SU-DHL-6 (cell line): ENCODE measurements around the gene BTNL2.

Source experiments
- H2AFZ ChIP-seq: fragments of 200-600 bp; sonication (generic); 2 replicates; pipeline ENCODE4 v1.6.1; 2014; ENCODE audit warnings: low read depth, mild to moderate bottlenecking, moderate library complexity, mixed read lengths, antibody characterized with exemption, low read length; ENCODE audit not compliant: severe bottlenecking
- H3F3A ChIP-seq: fragments of 200-600 bp; shearing (Covaris generic); 2 replicates; pipeline ENCODE4 v1.6.0; 2016; ENCODE audit warnings: antibody characterized with exemption, mild to moderate bottlenecking; ENCODE audit not compliant: insufficient read depth
- H3K27ac ChIP-seq: fragments of 200-600 bp; sonication (generic); 2 replicates; pipeline ENCODE4 v1.5.1; 2016; ENCODE audit warnings: low read depth, mild to moderate bottlenecking, low read length, moderate library complexity, mixed read lengths
- H3K27me3 ChIP-seq: fragments of 200-600 bp; sonication (generic), shearing (Covaris generic); 2 replicates; pipeline ENCODE4 v1.6.0; 2014; ENCODE audit warnings: mild to moderate bottlenecking, low read length
- H3K36me3 ChIP-seq: fragments of 200-600 bp; sonication (generic); 2 replicates; pipeline ENCODE4 v1.6.1; 2014; ENCODE audit warnings: mild to moderate bottlenecking, low read length, mixed read lengths
- H3K4me2 ChIP-seq: fragments of 300-600, 200-600 bp; shearing (Covaris generic), sonication (generic); 2 replicates; pipeline ENCODE4 v1.6.0; 2014; ENCODE audit warnings: low read length, low read depth, mild to moderate bottlenecking; ENCODE audit not compliant: poor library complexity, severe bottlenecking
- H3K4me3 ChIP-seq: fragments of 200-600 bp; sonication (generic); 2 replicates; pipeline ENCODE4 v1.5.1; 2014; ENCODE audit warnings: antibody characterized with exemption, low read length, mild to moderate bottlenecking, mixed read lengths; ENCODE audit not compliant: insufficient read depth, poor library complexity, severe bottlenecking
- H3K79me2 ChIP-seq: fragments of 200-600 bp; sonication (generic); 2 replicates; pipeline ENCODE4 v1.6.1; 2014; ENCODE audit warnings: mild to moderate bottlenecking, low read length, moderate library complexity; ENCODE audit not compliant: insufficient read depth
- H3K9ac ChIP-seq: fragments of 200-600 bp; sonication (generic); 2 replicates; pipeline ENCODE4 v1.7.0; 2014; ENCODE audit warnings: mild to moderate bottlenecking, low read length
- H3K9me2 ChIP-seq: fragments of 200-600 bp; sonication (generic); replicated peaks from 2 replicates; pipeline ENCODE4 v1.6.1; 2014; ENCODE audit warnings: low read length; ENCODE audit not compliant: insufficient read depth
- H3K9me3 ChIP-seq: fragments of 200-600 bp; sonication (generic); 2 replicates; pipeline ENCODE4 v1.6.1; 2014; ENCODE audit warnings: low read length, mixed read lengths; ENCODE audit not compliant: insufficient read depth
- H4K20me1 ChIP-seq: fragments of 200-600 bp; sonication (generic); 2 replicates; pipeline ENCODE4 v1.6.1; 2014; ENCODE audit warnings: low read depth, mild to moderate bottlenecking, antibody characterized with exemption, low read length, moderate library complexity, mixed read lengths
- EZH2phosphoT487 ChIP-seq: fragments of 200-600 bp; sonication (generic), shearing (Covaris generic); conservative IDR thresholded peaks from 2 replicates; pipeline ENCODE4 v1.6.1; 2018; ENCODE audit warnings: mild to moderate bottlenecking, antibody characterized with exemption, low read length, moderate library complexity, mixed read lengths
- TF ChIP-seq, protein P1 (sequence below): fragments of 200-600 bp; sonication (generic); IDR thresholded peaks from one replicate; pipeline ENCODE4 v1.5.1; 2017; ENCODE audit warnings: antibody characterized with exemption, mild to moderate bottlenecking, low read length, moderate library complexity; ENCODE audit not compliant: insufficient read depth, poor library complexity, severe bottlenecking

The BTNL2 gene

DNA sequence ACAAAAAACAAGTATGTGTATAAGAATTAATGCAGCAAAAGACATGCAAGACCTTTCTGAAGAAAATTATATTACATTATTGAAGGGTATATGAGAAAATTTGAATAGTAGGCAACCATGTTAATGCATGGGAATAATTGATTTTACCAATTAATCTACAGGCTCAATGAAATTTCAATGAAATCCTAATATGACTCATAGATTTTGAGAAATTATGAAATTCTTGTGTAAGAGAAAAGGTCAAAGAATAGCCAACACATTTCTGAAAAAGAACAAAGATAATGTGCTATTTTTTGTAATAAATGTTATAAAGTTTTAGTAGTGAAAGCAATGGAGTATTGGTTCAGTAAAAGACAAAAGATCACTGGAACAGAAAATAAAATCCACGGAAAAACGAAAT, 53.6 kb downstream of the BTNL2 start:
- Histone ChIP-seq H4K20me1 (no peaks in the 10 kb centered on the region), H3K4me2 (no peak overlapping the region), H3K27ac (no peak overlapping the region), H3F3A (no peaks in the 10 kb centered on the region), H3K9ac (no peak overlapping the region), H3K4me3 (no peak overlapping the region), H2AFZ (no peak overlapping the region), H3K79me2 (no peaks in the 10 kb centered on the region), H3K9me3 (no peaks in the 10 kb centered on the region), H3K27me3 (no peaks in the 10 kb centered on the region), H3K9me2 (no peaks in the 10 kb centered on the region), H3K36me3 (peaks cover 14% of the 10 kb centered on the region)
- no peak for TF ChIP-seq EZH2phosphoT487
- TF ChIP-seq, protein P1, sequence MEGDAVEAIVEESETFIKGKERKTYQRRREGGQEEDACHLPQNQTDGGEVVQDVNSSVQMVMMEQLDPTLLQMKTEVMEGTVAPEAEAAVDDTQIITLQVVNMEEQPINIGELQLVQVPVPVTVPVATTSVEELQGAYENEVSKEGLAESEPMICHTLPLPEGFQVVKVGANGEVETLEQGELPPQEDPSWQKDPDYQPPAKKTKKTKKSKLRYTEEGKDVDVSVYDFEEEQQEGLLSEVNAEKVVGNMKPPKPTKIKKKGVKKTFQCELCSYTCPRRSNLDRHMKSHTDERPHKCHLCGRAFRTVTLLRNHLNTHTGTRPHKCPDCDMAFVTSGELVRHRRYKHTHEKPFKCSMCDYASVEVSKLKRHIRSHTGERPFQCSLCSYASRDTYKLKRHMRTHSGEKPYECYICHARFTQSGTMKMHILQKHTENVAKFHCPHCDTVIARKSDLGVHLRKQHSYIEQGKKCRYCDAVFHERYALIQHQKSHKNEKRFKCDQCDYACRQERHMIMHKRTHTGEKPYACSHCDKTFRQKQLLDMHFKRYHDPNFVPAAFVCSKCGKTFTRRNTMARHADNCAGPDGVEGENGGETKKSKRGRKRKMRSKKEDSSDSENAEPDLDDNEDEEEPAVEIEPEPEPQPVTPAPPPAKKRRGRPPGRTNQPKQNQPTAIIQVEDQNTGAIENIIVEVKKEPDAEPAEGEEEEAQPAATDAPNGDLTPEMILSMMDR = no peak
